NCI-H146 treated with DMSO at 0.1 percent for 48 hours (cell line): Measurements from ENCODE around the gene KRTAP10-3.

Experiments used
- DNase-seq: peaks from one replicate; lab custom pipeline; 2025; ENCODE audit not compliant: unreplicated experiment; lab: John Stamatoyannopoulos, UW

The KRTAP10-3 gene

GRCh38 chr21:44530903-44531605, 27.5 kb downstream of the KRTAP10-3 start:
- no peak for DNase-seq

DNA sequence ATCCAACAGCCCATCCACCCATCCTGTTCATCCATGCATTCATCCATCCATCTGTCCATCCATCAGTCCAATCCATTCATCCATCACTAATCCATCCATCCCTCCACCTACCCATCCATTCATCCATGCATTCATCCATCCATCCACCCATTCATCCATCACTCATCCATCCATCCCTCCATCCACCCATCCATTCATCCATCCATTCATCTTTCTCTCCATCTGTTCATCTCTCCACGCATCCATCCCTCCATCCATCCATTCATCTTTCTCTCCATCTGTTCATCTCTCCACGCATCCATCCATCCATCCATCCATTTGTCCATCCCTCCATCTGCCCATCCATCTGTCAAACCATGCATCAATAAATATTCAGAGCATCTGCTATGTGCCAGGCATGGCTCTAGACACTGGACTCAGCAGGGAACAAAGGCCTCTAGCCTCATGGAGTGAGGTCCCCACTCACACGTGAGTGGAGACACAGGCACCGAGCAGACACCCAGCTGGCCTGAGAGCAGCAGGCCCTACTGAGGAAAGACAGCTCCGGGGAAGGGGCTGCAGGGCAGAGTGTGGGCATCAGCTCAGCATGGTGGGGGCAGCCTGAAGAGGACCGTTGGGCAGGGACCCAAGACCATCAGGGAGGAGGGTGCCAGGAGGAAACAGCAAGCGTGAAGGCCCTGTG, 28.2 kb downstream of the KRTAP10-3 start:
- DNase-seq = no peak

- DNase-seq = no peak
Measured at GRCh38 chr21:44529503-44530125, 29.0 kb downstream of the KRTAP10-3 start.

- no peak for DNase-seq
Measured at GRCh38 chr21:44529011-44529421, 29.6 kb downstream of the KRTAP10-3 start.

DNA sequence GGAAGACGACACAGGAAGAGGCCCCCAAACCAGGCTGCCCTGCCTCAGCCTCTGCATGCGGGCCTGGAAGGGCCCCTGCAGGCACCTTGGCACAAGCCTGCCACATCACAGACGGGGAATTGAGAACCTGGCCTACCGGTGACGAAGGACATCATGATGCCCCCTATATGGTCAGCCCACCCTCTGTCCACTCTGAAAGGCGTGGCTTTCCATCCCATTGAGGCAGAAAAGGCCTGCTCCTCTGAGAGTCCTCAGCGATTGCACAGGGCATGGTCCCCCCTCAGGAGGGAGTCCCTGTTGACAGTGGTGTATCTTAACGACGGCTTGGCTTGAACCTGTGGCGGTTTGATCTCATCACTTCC, 30.0 kb downstream of the KRTAP10-3 start:
- no peak for DNase-seq

DNA sequence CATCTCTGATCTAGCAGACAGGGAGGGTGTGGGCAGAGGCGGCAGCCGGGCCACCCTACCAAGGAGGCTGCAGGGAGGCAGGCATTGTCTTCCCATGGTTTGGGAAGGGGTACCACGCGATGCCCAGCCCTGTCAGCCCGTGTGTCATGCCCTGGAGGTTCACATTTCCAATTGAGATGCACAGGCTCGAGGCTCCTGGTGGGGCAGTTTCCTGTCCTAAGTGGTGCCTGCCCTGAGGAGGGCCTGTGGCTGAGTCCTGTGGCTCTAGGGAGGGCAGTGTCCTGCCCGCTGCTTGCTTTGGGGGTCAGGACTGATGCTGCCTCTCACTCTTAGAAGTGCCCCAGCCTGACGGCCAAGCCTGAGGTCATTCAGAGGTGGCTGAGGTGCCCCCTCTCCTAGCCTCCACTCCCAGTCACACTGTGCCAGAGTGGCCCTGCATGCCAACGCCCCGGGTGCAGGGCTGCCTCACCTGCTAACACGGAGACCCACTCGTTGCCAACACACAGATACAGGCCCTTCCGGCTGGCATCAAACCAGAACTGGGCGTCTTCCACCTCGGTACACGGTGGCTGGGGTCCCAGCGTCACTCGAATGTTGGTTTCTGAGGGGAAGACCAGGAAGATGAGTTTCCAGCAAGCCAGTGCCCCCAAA, 30.5 kb downstream of the KRTAP10-3 start:
- DNase-seq = no peak

- DNase-seq = no peak
Measured at GRCh38 chr21:44527156-44527982, 31.2 kb downstream of the KRTAP10-3 start.

DNA sequence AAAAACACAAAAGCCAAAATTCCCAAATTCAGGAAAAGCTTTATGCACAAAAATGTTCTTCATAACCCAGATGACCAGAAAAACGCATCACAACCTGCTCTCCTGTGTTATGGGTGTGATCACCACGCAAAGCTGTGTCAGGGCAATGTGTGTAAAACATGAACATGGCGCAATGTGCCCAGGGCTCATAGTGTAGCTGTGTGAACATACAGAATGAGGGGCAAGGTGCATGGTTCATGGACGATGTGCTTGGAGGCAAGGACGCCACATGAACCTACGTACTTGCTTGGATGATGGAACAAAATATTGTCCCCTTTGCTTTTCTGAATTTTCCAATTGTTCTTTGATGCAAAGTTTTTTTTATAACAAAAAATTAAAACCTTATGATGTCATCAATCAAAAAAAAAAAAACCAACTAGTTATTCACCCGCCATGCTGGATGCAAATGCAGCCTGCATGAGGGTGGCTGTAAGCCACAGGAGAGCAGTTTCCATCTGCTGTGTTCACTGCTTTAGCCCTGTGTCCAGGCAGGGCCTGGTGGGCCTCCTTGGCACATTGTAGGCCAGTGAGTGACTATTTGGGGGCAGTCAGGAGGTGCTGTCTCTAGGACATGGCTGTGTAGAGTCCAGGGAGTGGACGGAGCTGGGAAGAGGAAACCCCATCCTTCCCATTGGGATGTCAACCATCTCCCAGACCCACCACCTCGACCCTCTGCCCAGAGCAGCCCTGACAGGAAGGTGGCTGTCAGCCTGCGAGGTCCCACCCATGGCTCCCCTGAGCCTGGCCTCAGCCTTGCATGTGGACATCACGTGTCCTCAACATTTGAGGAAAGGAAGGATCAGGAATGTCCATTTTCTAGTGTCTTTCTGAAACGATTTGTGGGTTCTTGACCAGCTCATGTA, 32.2 kb downstream of the KRTAP10-3 start:
- DNase-seq = no peak

- DNase-seq = no peak
Measured at GRCh38 chr21:44525391-44526095, 33.1 kb downstream of the KRTAP10-3 start.

DNA sequence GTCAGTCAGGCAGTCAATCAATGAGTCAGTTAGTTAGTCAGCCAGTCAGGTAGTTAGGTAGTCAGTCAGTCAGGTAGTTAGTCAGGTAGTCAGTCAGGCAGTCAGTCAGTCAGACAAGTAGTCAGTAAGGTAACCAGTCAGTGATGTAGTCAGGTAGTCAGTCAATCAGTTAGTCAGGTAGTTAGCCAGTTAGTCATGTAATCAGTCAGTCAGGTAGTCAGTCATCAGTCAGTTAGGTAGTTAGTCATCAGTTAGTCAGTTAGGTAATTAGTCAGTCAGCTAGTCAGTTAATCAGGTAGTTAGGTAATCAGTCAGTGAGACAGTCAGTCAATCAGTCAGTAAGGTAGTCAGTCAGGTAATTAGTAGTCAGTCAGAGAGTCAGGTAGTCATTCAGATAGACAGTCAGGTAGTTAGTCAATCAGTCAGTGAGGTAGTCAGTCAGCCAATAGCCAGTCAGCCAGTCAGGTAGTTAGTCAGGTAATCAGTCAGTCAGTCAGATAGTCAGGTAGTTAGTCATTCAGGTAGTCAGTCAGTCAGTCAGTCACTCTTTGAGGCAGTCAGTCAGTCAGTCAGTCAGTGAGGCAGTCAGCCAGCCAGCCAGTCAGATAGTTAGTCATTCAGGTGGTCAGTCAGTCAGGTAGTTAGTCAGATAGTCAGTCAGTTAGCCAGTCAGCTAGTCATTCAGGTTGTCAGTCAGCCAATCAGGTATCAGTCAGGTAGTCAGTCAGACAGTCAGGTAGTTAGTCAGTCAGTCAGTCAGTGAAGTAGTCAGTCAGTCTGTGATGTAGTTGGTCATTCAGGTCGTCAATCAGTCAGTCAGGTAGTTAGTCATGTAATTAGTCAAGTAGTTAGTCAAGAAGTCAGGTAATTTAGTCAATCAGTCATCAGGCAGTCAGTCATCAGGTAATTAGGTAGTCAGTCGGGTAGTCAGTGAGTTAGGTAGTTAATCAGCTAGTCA, 33.9 kb downstream of the KRTAP10-3 start:
- no peak for DNase-seq

DNA sequence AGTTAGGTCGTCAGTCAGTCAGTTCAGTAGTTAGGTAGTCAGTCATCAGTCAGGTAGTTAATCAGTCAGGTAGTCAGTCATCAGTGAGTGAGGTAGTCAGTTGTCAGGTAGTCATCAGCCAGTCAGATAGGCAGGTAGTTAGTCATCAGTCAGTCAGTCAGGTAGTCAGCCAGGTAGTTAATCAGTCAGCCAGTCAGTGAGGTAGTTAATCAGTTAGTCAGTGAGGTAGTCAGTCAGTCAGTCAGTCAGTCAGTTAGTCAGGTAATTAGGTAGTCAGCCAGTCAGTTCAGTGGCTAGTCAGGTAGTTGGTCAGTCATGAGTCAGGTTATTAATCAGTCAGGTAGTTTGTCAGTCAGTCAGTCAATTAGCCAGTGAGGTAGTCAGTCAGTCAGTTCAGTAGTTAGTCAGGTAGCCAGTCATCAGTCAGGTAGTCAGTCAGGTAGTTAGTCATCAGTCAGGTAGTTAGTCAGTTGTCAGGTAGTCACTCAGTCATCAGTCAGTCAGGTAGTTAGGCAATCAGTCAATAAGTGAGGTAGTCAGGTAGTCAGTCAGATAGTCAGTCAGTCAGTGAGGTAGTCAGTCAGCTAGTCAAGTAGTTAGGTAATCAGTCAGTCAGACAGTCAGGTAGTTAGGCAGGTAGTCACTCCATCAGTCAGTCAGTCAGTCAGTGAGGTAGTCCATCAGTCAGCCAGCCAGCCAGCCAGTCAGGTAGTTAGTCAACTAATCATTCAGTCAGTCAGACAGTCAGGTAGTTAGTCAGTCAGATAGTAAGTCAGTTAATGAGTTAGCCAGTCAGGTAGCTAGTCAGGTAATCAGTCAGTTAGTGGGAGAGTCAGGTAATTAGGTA, 34.8 kb downstream of the KRTAP10-3 start:
- DNase-seq = no peak

- no peak for DNase-seq
Measured at GRCh38 chr21:44522753-44523204, 35.8 kb downstream of the KRTAP10-3 start.

DNA sequence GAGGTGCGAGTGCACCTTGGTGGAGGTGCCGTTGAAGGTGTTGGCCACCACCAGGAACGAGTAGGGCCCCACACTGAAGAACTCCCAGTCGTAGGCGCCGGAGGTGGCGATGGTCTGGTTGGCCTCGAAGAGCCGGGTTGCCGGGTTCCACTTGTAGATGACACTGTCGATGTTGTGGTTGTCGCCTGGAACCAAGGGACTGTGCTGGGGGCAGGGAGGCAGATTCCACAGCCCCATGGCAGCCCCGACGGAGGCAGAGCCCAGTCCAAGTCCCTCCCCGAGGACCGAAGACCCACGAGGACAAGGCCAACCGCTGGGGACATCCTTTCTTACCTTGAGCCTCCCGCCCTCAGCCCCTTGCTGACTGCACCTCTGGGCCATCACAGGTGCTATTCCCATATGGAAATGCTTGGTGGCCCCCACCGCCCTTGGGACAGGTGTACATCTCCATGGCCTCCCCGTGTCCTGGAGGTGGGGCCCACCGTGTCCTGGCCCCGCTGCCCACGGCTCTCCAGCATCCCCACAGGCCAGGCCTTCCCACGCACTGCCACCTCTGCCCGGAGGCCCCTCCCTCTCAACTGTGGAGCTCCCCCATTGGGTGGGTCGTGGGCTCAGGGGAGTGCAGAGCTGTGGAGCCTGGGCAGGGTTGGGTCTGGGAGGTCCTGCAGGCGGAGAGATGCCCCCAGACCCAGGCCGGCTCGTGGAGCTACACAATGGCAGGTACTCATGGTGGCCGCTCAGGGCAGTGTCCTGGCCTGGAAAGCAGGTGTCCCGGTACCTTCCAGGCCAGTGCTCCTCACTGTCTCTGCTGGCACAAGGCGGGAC, 36.5 kb downstream of the KRTAP10-3 start:
- no peak for DNase-seq

- DNase-seq = no peak
Measured at GRCh38 chr21:44521301-44521927, 37.2 kb downstream of the KRTAP10-3 start.

DNA sequence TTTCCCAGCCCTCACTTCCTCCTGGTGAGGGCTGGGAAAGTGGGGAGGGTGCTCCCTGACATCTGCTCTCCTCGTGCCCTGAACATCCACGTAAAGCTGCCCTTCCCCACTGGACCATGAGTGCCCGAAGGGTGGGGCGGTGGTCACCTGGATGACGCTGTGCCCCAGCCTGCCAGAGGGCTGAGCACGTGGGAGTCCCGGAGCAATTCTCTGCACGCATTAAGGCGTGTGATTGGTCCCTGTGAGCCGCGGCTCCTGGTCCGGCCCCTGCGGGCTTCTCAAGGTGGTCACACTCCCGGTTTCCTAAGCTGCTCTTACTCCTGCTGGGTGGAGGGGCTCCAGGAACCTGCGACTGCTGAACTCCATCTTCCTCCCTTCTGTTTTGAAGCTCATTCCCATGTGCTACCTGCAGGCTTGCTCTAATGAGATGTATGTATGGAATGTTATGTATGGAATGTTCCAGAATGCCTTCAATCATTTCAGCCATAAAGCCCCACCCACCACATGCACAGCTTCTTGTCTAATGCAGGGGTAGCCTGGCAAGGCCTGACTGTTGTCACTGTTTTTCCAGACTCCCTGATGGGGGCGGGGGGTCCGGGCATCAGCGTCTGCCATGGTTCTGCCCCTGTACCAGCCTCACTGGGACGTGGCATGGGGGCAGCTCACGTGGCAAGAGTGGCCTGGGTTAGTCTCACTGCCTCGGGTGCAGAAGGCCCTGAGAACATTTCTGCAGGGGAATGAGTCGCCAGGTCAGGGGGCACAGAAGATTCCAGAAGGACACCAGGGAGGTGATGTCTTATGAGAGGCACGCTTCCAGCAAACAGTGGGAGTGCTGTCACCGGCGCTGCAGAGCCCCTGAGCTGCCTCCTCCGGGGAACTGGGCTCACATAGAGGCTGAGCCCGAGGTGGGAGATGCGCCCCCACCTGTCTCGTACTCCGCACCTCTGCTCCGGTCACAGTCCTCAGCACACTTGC, 38.0 kb downstream of the KRTAP10-3 start:
- DNase-seq = no peak
